ENCODE measurements around the gene PLA2G2C.

Gene PLA2G2C

DNA sequence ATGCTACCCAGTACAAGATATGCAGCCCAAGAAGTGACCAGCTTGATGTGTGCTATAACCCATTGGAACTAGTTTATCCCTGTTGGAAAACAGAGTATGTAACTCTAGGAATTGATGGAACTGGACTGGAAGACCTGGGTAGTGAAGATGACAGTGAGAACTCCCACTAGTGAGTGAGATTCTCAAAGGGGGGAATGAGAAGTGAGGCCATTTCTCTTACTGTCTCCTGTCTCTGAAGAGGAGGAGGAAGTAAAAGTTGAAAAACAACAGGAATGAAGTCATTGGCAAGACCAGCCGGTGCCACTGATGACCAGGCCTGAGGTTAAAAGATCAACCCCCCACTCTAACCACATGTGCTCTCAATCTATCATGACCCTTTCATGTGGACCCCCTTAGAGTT, 26.3 kb downstream of the PLA2G2C start:
- Histone ChIP-seq H3K79me2 (ENCODE audit: insufficient read depth, low read length) (no peaks in the 10 kb centered on the region), H3K36me3 (ENCODE audit: insufficient read depth, low read length) (no peaks in the 10 kb centered on the region; the same call in 1 of the 2 replicates), H2AFZ (ENCODE audit: low read length) (no peak overlapping the region), H3K27me3 (ENCODE audit: insufficient read depth, low read length) (peaks cover 4% of the 10 kb centered on the region; the same call in 1 of the 2 replicates), H3F3A (ENCODE audit: insufficient read depth, low read length) (no peaks in the 10 kb centered on the region), H3K4me1 (ENCODE audit: insufficient read depth, low read length, severe bottlenecking) (no peaks in the 10 kb centered on the region), H3K4me2 (ENCODE audit: low read length) (no peak overlapping the region), H3K9ac (ENCODE audit: low read length) (no peak overlapping the region), H3K9me2 (ENCODE audit: low read depth, low read length) (no peaks in the 10 kb centered on the region), H4K20me1 (ENCODE audit: insufficient read depth, low read length) (no peaks in the 10 kb centered on the region), H3K4me3 (ENCODE audit: low read depth, low read length, poor library complexity, severe bottlenecking) (no peak overlapping the region), H3K9me3 (ENCODE audit: low read length) (peaks cover 11% of the 10 kb centered on the region; the same call in 1 of the 2 replicates), H3K27ac (ENCODE audit: low read depth, low read length, poor library complexity, severe bottlenecking) (no peak overlapping the region)
- TF ChIP-seq, protein P1, sequence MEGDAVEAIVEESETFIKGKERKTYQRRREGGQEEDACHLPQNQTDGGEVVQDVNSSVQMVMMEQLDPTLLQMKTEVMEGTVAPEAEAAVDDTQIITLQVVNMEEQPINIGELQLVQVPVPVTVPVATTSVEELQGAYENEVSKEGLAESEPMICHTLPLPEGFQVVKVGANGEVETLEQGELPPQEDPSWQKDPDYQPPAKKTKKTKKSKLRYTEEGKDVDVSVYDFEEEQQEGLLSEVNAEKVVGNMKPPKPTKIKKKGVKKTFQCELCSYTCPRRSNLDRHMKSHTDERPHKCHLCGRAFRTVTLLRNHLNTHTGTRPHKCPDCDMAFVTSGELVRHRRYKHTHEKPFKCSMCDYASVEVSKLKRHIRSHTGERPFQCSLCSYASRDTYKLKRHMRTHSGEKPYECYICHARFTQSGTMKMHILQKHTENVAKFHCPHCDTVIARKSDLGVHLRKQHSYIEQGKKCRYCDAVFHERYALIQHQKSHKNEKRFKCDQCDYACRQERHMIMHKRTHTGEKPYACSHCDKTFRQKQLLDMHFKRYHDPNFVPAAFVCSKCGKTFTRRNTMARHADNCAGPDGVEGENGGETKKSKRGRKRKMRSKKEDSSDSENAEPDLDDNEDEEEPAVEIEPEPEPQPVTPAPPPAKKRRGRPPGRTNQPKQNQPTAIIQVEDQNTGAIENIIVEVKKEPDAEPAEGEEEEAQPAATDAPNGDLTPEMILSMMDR (IDR thresholded peaks at IDR 0.05; ENCODE audit: low read length): no peak
- TF ChIP-seq EZH2 (IDR thresholded peaks at IDR 0.05; ENCODE audit: borderline replicate concordance, low read length): no peak

DNA sequence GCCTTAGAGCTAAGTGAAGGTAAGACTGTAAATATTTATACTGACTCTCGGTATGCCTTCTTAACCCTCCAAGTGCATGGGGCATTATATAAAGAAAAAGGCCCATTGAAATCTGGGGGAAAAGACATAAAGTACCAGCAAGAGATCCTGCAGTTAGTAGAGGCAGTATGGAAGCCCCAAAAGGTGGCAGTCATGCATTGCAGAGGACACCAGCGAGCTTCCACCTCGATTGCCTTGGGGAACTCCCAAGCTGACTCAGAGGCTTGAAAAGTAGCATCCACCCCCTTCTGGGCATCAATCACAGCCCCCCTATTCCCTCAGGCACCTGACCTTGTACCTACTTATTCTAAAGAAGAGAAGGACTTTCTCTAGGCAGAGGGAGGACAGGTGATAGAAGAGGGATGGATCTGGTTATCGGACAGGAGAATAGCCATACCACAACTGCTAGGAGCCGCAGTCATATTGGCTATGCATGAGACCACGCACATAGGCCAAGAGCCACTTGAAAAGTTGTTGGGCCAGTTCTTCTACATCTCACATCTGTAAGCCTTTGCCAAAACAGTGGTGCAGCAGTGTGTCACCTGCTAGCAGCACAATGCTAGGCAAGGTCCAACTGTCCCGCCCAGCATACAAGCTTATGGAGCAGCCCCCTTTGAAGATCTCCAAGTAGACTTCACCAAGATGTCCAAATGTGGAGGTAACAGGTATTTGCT, 27.8 kb downstream of the PLA2G2C start:
- H3K9me3 ChIP-seq (ENCODE audit: low read length): peaks cover 11% of the 10 kb centered on the region; the same call in 1 of the 2 replicates
- no peak for TF ChIP-seq EZH2 (IDR thresholded peaks at IDR 0.05; ENCODE audit: borderline replicate concordance, low read length)
- TF ChIP-seq, protein P1 (IDR thresholded peaks at IDR 0.05; ENCODE audit: low read length): no peak
- no peaks in the 10 kb centered on the region for H3K79me2 ChIP-seq (ENCODE audit: insufficient read depth, low read length)

DNA sequence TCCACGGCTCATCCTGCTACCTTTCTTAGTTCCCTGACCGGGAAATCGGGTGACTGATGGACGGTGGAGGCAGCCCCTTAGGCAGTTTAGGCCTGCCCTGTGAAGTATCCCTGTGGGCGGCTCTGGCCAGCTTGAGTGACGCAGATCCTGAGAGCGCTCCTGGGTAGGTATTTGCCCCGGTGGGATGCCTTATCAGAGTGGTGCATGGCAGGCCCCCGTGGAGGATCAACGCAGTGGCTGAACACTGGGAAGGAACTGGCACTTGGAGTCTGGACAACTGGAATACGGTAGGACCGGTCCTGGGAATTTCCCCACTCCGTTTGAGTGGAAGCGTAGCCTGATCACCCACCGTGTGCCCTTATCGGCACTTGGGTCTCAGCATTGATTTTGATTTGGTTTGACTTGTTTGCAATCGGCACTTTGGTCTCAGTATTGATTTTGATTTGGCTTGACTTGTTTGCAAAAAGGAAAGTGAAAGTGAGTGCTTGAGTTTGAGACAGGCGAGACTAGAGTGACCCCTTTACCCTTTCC, 32.0 kb downstream of the PLA2G2C start:
- Histone ChIP-seq H3K79me2 (ENCODE audit: insufficient read depth, low read length) (no peaks in the 10 kb centered on the region), H3K4me1 (ENCODE audit: insufficient read depth, low read length, severe bottlenecking) (peaks cover 6% of the 10 kb centered on the region), H3K27me3 (ENCODE audit: insufficient read depth, low read length) (no peaks in the 10 kb centered on the region), H3K4me2 (ENCODE audit: low read length) (no peak overlapping the region), H3K4me3 (ENCODE audit: low read depth, low read length, poor library complexity, severe bottlenecking) (no peak overlapping the region), H3K36me3 (ENCODE audit: insufficient read depth, low read length) (no peaks in the 10 kb centered on the region), H2AFZ (ENCODE audit: low read length) (no peak overlapping the region), H3F3A (ENCODE audit: insufficient read depth, low read length) (no peaks in the 10 kb centered on the region), H3K9me3 (ENCODE audit: low read length) (0 out of 2 replicates have a peak, but pooled peaks cover 3% of the 10 kb centered on the region), H3K27ac (ENCODE audit: low read depth, low read length, poor library complexity, severe bottlenecking) (no peak overlapping the region), H3K9ac (ENCODE audit: low read length) (no peak overlapping the region), H4K20me1 (ENCODE audit: insufficient read depth, low read length) (no peaks in the 10 kb centered on the region), H3K9me2 (ENCODE audit: low read depth, low read length) (no peaks in the 10 kb centered on the region)
- TF ChIP-seq EZH2 (IDR thresholded peaks at IDR 0.05; ENCODE audit: borderline replicate concordance, low read length): no peak
- TF ChIP-seq, protein P1 (IDR thresholded peaks at IDR 0.05; ENCODE audit: low read length): no peak

More for the DNA sequence above, 27.8 kb downstream of the PLA2G2C start:
- H3K4me2 ChIP-seq (ENCODE audit: low read length): no peak overlapping the region
- no peak overlapping the region for H2AFZ ChIP-seq (ENCODE audit: low read length)
- H3K27ac ChIP-seq (ENCODE audit: low read depth, low read length, poor library complexity, severe bottlenecking): no peak overlapping the region
- no peaks in the 10 kb centered on the region for H4K20me1 ChIP-seq (ENCODE audit: insufficient read depth, low read length)
- H3K9ac ChIP-seq (ENCODE audit: low read length): no peak overlapping the region
- H3K9me2 ChIP-seq (ENCODE audit: low read depth, low read length): no peaks in the 10 kb centered on the region
- H3K36me3 ChIP-seq (ENCODE audit: insufficient read depth, low read length): no peaks in the 10 kb centered on the region; the same call in 1 of the 2 replicates
- no peaks in the 10 kb centered on the region for H3F3A ChIP-seq (ENCODE audit: insufficient read depth, low read length)
- no peaks in the 10 kb centered on the region for H3K4me1 ChIP-seq (ENCODE audit: insufficient read depth, low read length, severe bottlenecking)
- H3K27me3 ChIP-seq (ENCODE audit: insufficient read depth, low read length): peaks cover 4% of the 10 kb centered on the region; the same call in 1 of the 2 replicates
- H3K4me3 ChIP-seq (ENCODE audit: low read depth, low read length, poor library complexity, severe bottlenecking): no peak overlapping the region
